GM23338 (cell line): ENCODE measurements around the gene TMEM141. TPM values are rescaled to one million over a fixed set of nuclear protein-coding genes. Genes with fewer than 3 reads are reported as not detected.

Experiments
- ATAC-seq: fragments of 200-7000 bp; cut with Tn5 transposase; 3 replicates; pipeline ENCODE4 v1.9.1; 2020
- DNase-seq: peaks from one replicate; pipeline ENCODE4 v3.0.0-alpha.2; 2015; ENCODE audit warnings: low spot score
- H2AFZ ChIP-seq: fragments of 200-600 bp; sonication (generic); 2 replicates; pipeline ENCODE4 v1.8.0; 2016; ENCODE audit warnings: antibody characterized with exemption, mild to moderate bottlenecking, moderate library complexity
- H3F3A ChIP-seq: fragments of 200-600 bp; sonication (generic); replicated peaks from 2 replicates; pipeline ENCODE4 v1.8.0; 2017; ENCODE audit warnings: antibody characterized with exemption, mixed run types, low read depth
- H3K27ac ChIP-seq: fragments of 200-600 bp; sonication (generic); 2 replicates; pipeline ENCODE4 v1.6.1; 2016; ENCODE audit warnings: low read depth
- H3K27me3 ChIP-seq: fragments of 200-600 bp; sonication (generic); 2 replicates; pipeline ENCODE4 v1.8.0; 2016; ENCODE audit warnings: mild to moderate bottlenecking, mixed run types, moderate library complexity; ENCODE audit not compliant: insufficient read depth
- H3K36me3 ChIP-seq: fragments of 200-600 bp; sonication (generic); 2 replicates; pipeline ENCODE4 v1.8.0; 2016; ENCODE audit warnings: mild to moderate bottlenecking; ENCODE audit not compliant: insufficient read depth
- H3K4me1 ChIP-seq: fragments of 200-600 bp; sonication (generic); 2 replicates; pipeline ENCODE4 v1.8.0; 2016; ENCODE audit warnings: mild to moderate bottlenecking, moderate library complexity; ENCODE audit not compliant: insufficient read depth
- H3K4me2 ChIP-seq: fragments of 200-600 bp; sonication (generic); 2 replicates; pipeline ENCODE4 v1.7.1; 2017; ENCODE audit warnings: mixed run types
- H3K4me3 ChIP-seq: fragments of 200-600 bp; sonication (generic); 2 replicates; pipeline ENCODE4 v1.6.1; 2016; ENCODE audit warnings: mixed run types
- H3K79me2 ChIP-seq: fragments of 200-600 bp; sonication (generic); replicated peaks from 2 replicates; pipeline ENCODE4 v1.8.0; 2017; ENCODE audit warnings: mild to moderate bottlenecking; ENCODE audit not compliant: insufficient read depth
- H3K9me2 ChIP-seq: fragments of 200-600 bp; sonication (generic); 2 replicates; pipeline ENCODE4 v1.8.0; 2017; ENCODE audit not compliant: insufficient read depth
- H4K20me1 ChIP-seq: fragments of 200-600 bp; sonication (generic); replicated peaks from 2 replicates; pipeline ENCODE4 v1.8.0; 2017; ENCODE audit warnings: mild to moderate bottlenecking; ENCODE audit not compliant: insufficient read depth
- H3K27ac Mint-ChIP-seq: 2 replicates; pipeline ENCODE4 v1.8.0; 2020; ENCODE audit warnings: inconsistent platforms, mild to moderate bottlenecking, moderate library complexity, mixed read lengths
- H3K27me3 Mint-ChIP-seq: 3 replicates; pipeline ENCODE4 v1.8.0; 2022; ENCODE audit warnings: low read depth, mild to moderate bottlenecking, moderate library complexity, mixed read lengths, inconsistent platforms; ENCODE audit not compliant: insufficient read depth, poor library complexity
- H3K36me3 Mint-ChIP-seq: 3 replicates; pipeline ENCODE4 v1.8.0; 2021; ENCODE audit warnings: low read depth, mild to moderate bottlenecking, inconsistent platforms, moderate library complexity, mixed read lengths
- H3K4me1 Mint-ChIP-seq: 3 replicates; pipeline ENCODE4 v1.8.0; 2020; ENCODE audit warnings: mild to moderate bottlenecking, inconsistent platforms, mixed read lengths
- H3K4me3 Mint-ChIP-seq: 3 replicates; pipeline ENCODE4 v1.8.0; 2021; ENCODE audit warnings: moderate library complexity, mild to moderate bottlenecking, inconsistent platforms, mixed read lengths
- H3K9me3 Mint-ChIP-seq: 3 replicates; pipeline ENCODE4 v1.8.0; 2020; ENCODE audit warnings: moderate library complexity, mild to moderate bottlenecking, inconsistent platforms, mixed read lengths
- CREB1 ChIP-seq: fragments of 250-450 bp; sonication (Bioruptor Pico); IDR thresholded peaks from 2 replicates; pipeline ENCODE4 v1.5.0; 2020; ENCODE audit warnings: low read depth, mild to moderate bottlenecking, moderate library complexity
- EZH2 ChIP-seq: fragments of 200-600 bp; sonication (generic); IDR thresholded peaks from one replicate; pipeline ENCODE4 v1.8.0; 2017; ENCODE audit warnings: antibody characterized with exemption, mild to moderate bottlenecking, low read depth; ENCODE audit not compliant: unreplicated experiment
- EZH2phosphoT487 ChIP-seq: fragments of 200-600 bp; sonication (generic); IDR thresholded peaks from one replicate; pipeline ENCODE4 v1.8.1; 2018; ENCODE audit warnings: antibody characterized with exemption; ENCODE audit not compliant: unreplicated experiment
- JUNB ChIP-seq: IDR thresholded peaks from one replicate; pipeline ENCODE4 v1.6.1; 2016; ENCODE audit warnings: antibody characterized with exemption; ENCODE audit not compliant: unreplicated experiment
- NANOG ChIP-seq: IDR thresholded peaks from 2 replicates; pipeline ENCODE4 v1.6.1; 2016; ENCODE audit warnings: antibody characterized with exemption, borderline replicate concordance
- POLR2AphosphoS5 ChIP-seq: IDR thresholded peaks from 2 replicates; pipeline ENCODE4 v1.6.1; 2016; ENCODE audit warnings: antibody characterized with exemption, low read depth
- ZNF114 ChIP-seq: fragments of 250-450 bp; sonication (Bioruptor Pico); IDR thresholded peaks from 2 replicates; pipeline ENCODE4 v1.5.0; 2020; ENCODE audit warnings: mild to moderate bottlenecking, moderate library complexity
- ZNF331 ChIP-seq: fragments of 250-450 bp; sonication (Bioruptor Pico); IDR thresholded peaks from 2 replicates; pipeline ENCODE4 v1.5.0; 2020; ENCODE audit warnings: low read depth, mild to moderate bottlenecking, moderate library complexity
- long read RNA-seq: library from polyadenylated mRNA; unstranded; transcript quantifications from one replicate; pipeline ENCODE4 v2.0.0, GENCODE V29; 2020; ENCODE audit not compliant: unreplicated experiment
- polyA plus RNA-seq: library from polyadenylated mRNA; unstranded; fragments of >200 nt; fragmentation: Nextera tagmentation; extraction: Ambion mirVana; gene quantifications from 2 replicates; pipeline ENCODE4 v1.2.1, GENCODE V29; 2016
- total RNA-seq: library from RNA; depleted of rRNA; stranded (reverse); fragments of >200 nt; shearing (Covaris generic); gene quantifications from 2 replicates; pipeline ENCODE4 v1.2.3, GENCODE V29; 2014; rRNA removed
- TF ChIP-seq, protein P1 (sequence below): IDR thresholded peaks from 2 replicates; pipeline ENCODE4 v1.6.1; 2016; ENCODE audit warnings: antibody characterized with exemption
- TF ChIP-seq, protein P2 (sequence below), 2 experiments: fragments of 200-600 bp in 1 of 2; sonication (generic) in 1 of 2; conservative IDR thresholded peaks; 2 replicates each; pipeline versions ENCODE4 v1.5.1 to v1.6.1; 2016 to 2017; ENCODE audit warnings: antibody characterized with exemption in 2 of 2, low read depth in 2 of 2, mild to moderate bottlenecking in 2 of 2, moderate library complexity in 1 of 2

The TMEM141 gene
- total RNA-seq (57.0 and 71.4 TPM in 2 replicates), polyA plus RNA-seq (90.0 and 90.5 TPM in 2 replicates)
- long read RNA-seq, transcript TMEM141-202 (5 exons, 839 nt): minor isoform, 12 of 37 reads
- long read RNA-seq, transcript TMEM141-201 (5 exons, 768 nt): major isoform, 17 of 37 reads
- long read RNA-seq, partial matches to known transcripts: 1 of 37 reads
- long read RNA-seq, other reads (novel, unspliced or antisense): 3 of 37 reads

DNA sequence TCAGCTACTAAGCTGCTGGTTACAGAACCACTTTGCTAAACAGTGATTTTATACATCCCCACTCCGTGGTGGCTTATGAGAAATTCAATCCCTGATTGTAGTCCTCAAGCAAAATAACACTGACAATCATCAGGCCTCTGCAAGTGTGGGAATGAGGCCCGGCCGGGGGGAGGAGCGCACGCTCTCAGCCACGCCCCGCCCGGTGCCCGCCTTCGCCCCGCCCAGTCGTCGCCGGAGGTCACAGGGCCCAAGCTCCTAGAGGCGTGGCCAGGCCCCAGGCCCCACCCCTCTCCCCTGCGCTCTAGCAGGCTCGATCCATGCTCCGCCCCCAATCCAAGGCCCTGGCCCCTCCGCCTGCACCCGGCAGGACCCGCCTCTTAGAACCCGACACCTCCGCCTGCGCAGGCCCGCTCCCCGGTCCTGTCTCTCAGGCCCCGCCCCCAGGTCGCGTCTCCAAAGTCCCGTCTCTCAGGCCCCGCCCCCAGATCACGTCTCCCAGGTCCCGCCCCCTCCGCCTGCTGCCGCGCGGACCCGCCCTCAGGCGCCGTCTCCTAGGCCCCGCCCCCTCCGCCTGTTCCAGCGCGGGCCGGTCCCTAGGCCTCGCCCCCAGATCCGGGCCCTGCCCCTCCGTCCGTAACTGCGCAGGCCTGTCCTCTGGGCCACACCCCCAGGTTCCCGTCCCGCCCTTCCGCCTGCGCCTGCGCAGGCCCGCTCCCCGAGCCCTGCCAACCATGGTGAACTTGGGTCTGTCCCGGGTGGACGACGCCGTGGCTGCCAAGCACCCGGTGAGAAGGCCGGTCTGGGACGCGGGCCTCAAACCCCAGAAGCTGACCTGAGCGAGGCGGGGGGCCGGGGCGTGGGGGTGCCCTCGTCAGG, at the start of gene TMEM141:
TSS of gene TMEM141 (plus strand) at position 705 of the 876 bp plus-strand sequence. CDS start at position 732, 27 bp downstream.
- DNase-seq (peak; percentile 100), ATAC-seq (peak; percentile 86)
- H3K4me3 Mint-ChIP-seq: peak within 1 kb of the TSS; percentile 84
- H3K27ac Mint-ChIP-seq: peak within 1 kb of the TSS; percentile 94
- H3F3A ChIP-seq: 0 out of 2 replicates have a peak, but pooled peaks cover 6% of the 10 kb centered on the region
- peaks cover 18% of the 10 kb centered on the region for H3K4me1 Mint-ChIP-seq
- peaks cover 4% of the 10 kb centered on the region for H3K4me1 ChIP-seq
- no peaks in the 10 kb centered on the region for H3K9me3 Mint-ChIP-seq
- TF ChIP-seq, protein P1, sequence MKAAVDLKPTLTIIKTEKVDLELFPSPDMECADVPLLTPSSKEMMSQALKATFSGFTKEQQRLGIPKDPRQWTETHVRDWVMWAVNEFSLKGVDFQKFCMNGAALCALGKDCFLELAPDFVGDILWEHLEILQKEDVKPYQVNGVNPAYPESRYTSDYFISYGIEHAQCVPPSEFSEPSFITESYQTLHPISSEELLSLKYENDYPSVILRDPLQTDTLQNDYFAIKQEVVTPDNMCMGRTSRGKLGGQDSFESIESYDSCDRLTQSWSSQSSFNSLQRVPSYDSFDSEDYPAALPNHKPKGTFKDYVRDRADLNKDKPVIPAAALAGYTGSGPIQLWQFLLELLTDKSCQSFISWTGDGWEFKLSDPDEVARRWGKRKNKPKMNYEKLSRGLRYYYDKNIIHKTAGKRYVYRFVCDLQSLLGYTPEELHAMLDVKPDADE: no peak
- TF ChIP-seq POLR2AphosphoS5 (peak; percentile 93), CREB1 (CRISPR knock-in tag) (0 out of 2 replicates have a peak, but pooled peaks have one; percentile 42), ZNF114 (no peak), EZH2 (no peak), JUNB (no peak), NANOG (no peak)
- TF ChIP-seq, protein P2, sequence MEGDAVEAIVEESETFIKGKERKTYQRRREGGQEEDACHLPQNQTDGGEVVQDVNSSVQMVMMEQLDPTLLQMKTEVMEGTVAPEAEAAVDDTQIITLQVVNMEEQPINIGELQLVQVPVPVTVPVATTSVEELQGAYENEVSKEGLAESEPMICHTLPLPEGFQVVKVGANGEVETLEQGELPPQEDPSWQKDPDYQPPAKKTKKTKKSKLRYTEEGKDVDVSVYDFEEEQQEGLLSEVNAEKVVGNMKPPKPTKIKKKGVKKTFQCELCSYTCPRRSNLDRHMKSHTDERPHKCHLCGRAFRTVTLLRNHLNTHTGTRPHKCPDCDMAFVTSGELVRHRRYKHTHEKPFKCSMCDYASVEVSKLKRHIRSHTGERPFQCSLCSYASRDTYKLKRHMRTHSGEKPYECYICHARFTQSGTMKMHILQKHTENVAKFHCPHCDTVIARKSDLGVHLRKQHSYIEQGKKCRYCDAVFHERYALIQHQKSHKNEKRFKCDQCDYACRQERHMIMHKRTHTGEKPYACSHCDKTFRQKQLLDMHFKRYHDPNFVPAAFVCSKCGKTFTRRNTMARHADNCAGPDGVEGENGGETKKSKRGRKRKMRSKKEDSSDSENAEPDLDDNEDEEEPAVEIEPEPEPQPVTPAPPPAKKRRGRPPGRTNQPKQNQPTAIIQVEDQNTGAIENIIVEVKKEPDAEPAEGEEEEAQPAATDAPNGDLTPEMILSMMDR (conservative IDR thresholded peaks at IDR 0.05; ENCODE audit: low read depth in 2 of 2): no peak
- peaks cover 8% of the 10 kb centered on the region; the same call in 2 of the 3 replicates for H3K36me3 Mint-ChIP-seq
- no peaks in the 10 kb centered on the region for H3K9me2 ChIP-seq
- H3K4me2 ChIP-seq: peak within 1 kb of the TSS; percentile 88
- 0 out of 2 replicates have a peak within 1 kb of the TSS, but pooled peaks have one; percentile 26 for H3K27ac ChIP-seq
- H2AFZ ChIP-seq: peak within 1 kb of the TSS; percentile 86; the same call in 1 of the 2 replicates
- peaks cover 14% of the 10 kb centered on the region for H4K20me1 ChIP-seq
- H3K27me3 Mint-ChIP-seq: peaks cover 17% of the 10 kb centered on the region
- no peaks in the 10 kb centered on the region for H3K36me3 ChIP-seq
- 0 out of 2 replicates have a peak, but pooled peaks cover 4% of the 10 kb centered on the region for H3K79me2 ChIP-seq
- no peaks in the 10 kb centered on the region for H3K27me3 ChIP-seq
- peak within 1 kb of the TSS; percentile 91 for H3K4me3 ChIP-seq

DNA sequence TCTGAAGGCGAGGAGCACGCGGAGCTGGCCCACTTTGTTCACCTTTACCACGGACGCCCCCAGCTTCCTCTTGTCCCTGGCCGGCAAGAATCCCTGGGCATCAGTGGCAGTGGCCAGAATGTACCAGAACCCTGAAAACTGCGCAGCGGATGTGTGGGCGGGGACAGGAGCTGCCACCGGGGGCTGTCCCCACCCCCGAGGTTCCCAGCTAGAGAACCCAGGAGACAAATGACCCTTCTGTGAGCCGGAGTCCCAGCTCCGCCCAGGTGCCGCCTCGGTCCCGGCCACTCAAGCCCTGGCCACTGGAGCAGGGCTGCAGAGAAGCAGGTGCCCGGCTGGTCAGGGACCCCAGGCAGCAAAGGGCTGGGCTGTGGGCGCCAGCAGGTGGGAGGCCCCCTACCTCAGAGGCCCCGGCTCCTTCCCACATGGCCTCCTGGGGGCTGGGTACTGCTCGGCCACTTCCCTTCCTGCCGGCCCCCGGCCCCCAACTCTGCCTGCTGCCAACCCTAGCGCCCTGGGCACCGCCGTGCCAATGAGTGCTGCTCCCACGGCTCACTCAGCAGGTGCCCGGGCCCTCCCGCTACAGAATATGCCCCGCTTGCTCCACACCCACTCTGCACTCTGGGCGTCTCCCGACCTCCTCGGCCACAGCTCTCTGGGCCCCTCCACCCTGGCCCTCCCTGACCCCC, 49.1 kb upstream of the TMEM141 start:
- no peaks in the 10 kb centered on the region for H3K9me2 ChIP-seq
- H3K79me2 ChIP-seq: no peaks in the 10 kb centered on the region
- H4K20me1 ChIP-seq: no peaks in the 10 kb centered on the region
- DNase-seq (no peak), ATAC-seq (peak; percentile 5; the same call in 2 of the 3 replicates)
- no peak overlapping the region for H3K27ac ChIP-seq
- H2AFZ ChIP-seq: no peak overlapping the region; the same call in 1 of the 2 replicates
- no peaks in the 10 kb centered on the region; the same call in 2 of the 3 replicates for H3K9me3 Mint-ChIP-seq
- H3K4me2 ChIP-seq: no peak overlapping the region
- H3K27me3 Mint-ChIP-seq: peaks cover 10% of the 10 kb centered on the region
- no peaks in the 10 kb centered on the region for H3K27me3 ChIP-seq
- no peak overlapping the region for H3K27ac Mint-ChIP-seq
- no peaks in the 10 kb centered on the region for H3K4me1 ChIP-seq
- H3K4me1 Mint-ChIP-seq: peaks cover 2% of the 10 kb centered on the region; the same call in 1 of the 3 replicates
- no peaks in the 10 kb centered on the region for H3K36me3 Mint-ChIP-seq
- H3K4me3 Mint-ChIP-seq: no peak overlapping the region
- H3K36me3 ChIP-seq: no peaks in the 10 kb centered on the region
- no peaks in the 10 kb centered on the region for H3F3A ChIP-seq
- H3K4me3 ChIP-seq: peak overlapping the region; percentile 26; the same call in 1 of the 2 replicates
- TF ChIP-seq, protein P2 (conservative IDR thresholded peaks at IDR 0.05; ENCODE audit: low read depth in 2 of 2): no peak
- no peak for TF ChIP-seq POLR2AphosphoS5
- no peak for TF ChIP-seq JUNB
- TF ChIP-seq, protein P1: no peak
- no peak for TF ChIP-seq CREB1 (CRISPR knock-in tag)
- TF ChIP-seq EZH2: no peak
- no peak for TF ChIP-seq ZNF331 (CRISPR knock-in tag)
- no peak for TF ChIP-seq ZNF114
- no peak for TF ChIP-seq EZH2phosphoT487
